RPMI7951 (cell line): Measurements from ENCODE around the gene RFX1. TPM values are rescaled to one million over a fixed set of nuclear protein-coding genes. Genes with fewer than 3 reads are reported as not detected.

Source experiments
- total RNA-seq: library from RNA; depleted of rRNA; stranded (reverse); fragments of >200 nt; shearing (Covaris generic); gene quantifications from 2 replicates; pipeline ENCODE4 v1.2.3, GENCODE V29; 2014; rRNA removed

The RFX1 gene
- total RNA-seq, 1 experiment from 2014 or later = 1.7 TPM

Other genes starting within 250 kb of the RFX1 start
- gene MRI1, start 241.8 kb downstream of the RFX1 start, total RNA-seq = 24.9 and 52.5 TPM in 2 replicates
- gene C19orf53, start 231.9 kb downstream of the RFX1 start, total RNA-seq = 213 and 223 TPM in 2 replicates
- 2.8 TPM in 2 replicates for gene ZSWIM4, start 210.9 kb downstream of the RFX1 start, total RNA-seq
- 1.3 TPM in 1 of 2 replicates, not detected in the other for gene NANOS3, start 129.2 kb downstream of the RFX1 start, total RNA-seq
- 1.6 and 2.1 TPM in 2 replicates for gene BRME1, start 100.2 kb downstream of the RFX1 start, total RNA-seq
- 14.7 and 15.7 TPM in 2 replicates for gene CC2D1A, start 100.1 kb downstream of the RFX1 start, total RNA-seq
- gene PODNL1, start 67.9 kb downstream of the RFX1 start, total RNA-seq = 3.2 and 4.2 TPM in 2 replicates
- 21.1 and 23.5 TPM in 2 replicates for gene DCAF15, start 53.8 kb downstream of the RFX1 start, total RNA-seq
- not detected in 2 replicates for gene RLN3, start 21.8 kb upstream of the RFX1 start, total RNA-seq
- gene IL27RA, start 25.4 kb upstream of the RFX1 start, total RNA-seq = 2.3 TPM in 2 replicates
- under 0.01 TPM in 2 replicates for gene PALM3, start 55.8 kb upstream of the RFX1 start, total RNA-seq
- gene MISP3, start 66.5 kb upstream of the RFX1 start, total RNA-seq = 4.1 and 6.7 TPM in 2 replicates
- 0.59 TPM in 1 of 2 replicates, not detected in the other for gene C19orf67, start 79.5 kb upstream of the RFX1 start, total RNA-seq
- gene SAMD1, start 84.4 kb upstream of the RFX1 start, total RNA-seq = 24.2 and 41.8 TPM in 2 replicates
- gene PRKACA, start 111.4 kb upstream of the RFX1 start, total RNA-seq = 55.2 and 60.9 TPM in 2 replicates
- gene ASF1B, start 130.3 kb upstream of the RFX1 start, total RNA-seq = 86.6 and 90.8 TPM in 2 replicates
- gene ADGRL1, start 199.8 kb upstream of the RFX1 start, total RNA-seq = 1.1 and 1.4 TPM in 2 replicates